Esophagus squamous epithelium (tissue), 5 donors: ENCODE measurements around the gene ZNF652. TPM values are rescaled to one million over a fixed set of nuclear protein-coding genes. Genes with fewer than 3 reads are reported as not detected.

Experiments used
- DNase-seq: peaks from one replicate; lab custom pipeline; 2025; lab: John Stamatoyannopoulos, UW
- H3K27ac ChIP-seq, 4 donors: fragments of 200-600 bp; sonication (generic); one replicate each; pipeline ENCODE4 v1.5.1; 2016 to 2019; ENCODE audit warnings: mild to moderate bottlenecking in 1 of 4
- H3K27me3 ChIP-seq, 4 donors: fragments of 200-600 bp; sonication (generic); 1 replicate in 3 of 4; 2 replicates in 1 of 4; pipeline versions ENCODE4 v1.5.1 to v1.6.0; 2017 to 2021; ENCODE audit warnings: antibody characterized with exemption in 1 of 4
- H3K36me3 ChIP-seq, 3 donors: fragments of 200-600 bp; sonication (generic); one replicate each; pipeline ENCODE4 v1.5.1; 2016 to 2019
- H3K4me1 ChIP-seq, 3 donors: fragments of 200-600 bp; sonication (generic); one replicate each; pipeline ENCODE4 v1.5.1; 2017 to 2019
- H3K4me3 ChIP-seq, 4 donors: fragments of 200-600 bp; sonication (generic); 1 replicate in 3 of 4; 2 replicates in 1 of 4; pipeline ENCODE4 v1.5.1; 2016 to 2019; ENCODE audit warnings: mild to moderate bottlenecking in 2 of 4, moderate library complexity in 1 of 4
- H3K9me3 ChIP-seq, 3 donors: fragments of 200-600 bp; sonication (generic); one replicate each; pipeline ENCODE4 v1.5.1; 2016 to 2019
- CTCF ChIP-seq, 6 experiments: fragments of 450-650 bp in 4 of 6; fragments of 200-600 bp in 2 of 6; sonication (generic) in 2 of 6; IDR thresholded peaks; one replicate each; pipeline ENCODE4 v1.5.1; 2016 to 2019; ENCODE audit warnings: antibody characterized with exemption in 6 of 6, mild to moderate bottlenecking in 4 of 6, moderate library complexity in 4 of 6
- POLR2A ChIP-seq, 4 donors: fragments of 450-650 bp; IDR thresholded peaks; one replicate each; pipeline ENCODE4 v1.6.1; 2017; ENCODE audit warnings: antibody characterized with exemption in 4 of 4, mild to moderate bottlenecking in 4 of 4, moderate library complexity in 3 of 4
- WGBS, 2 donors: methylation state at CpG; one replicate each; pipeline ENCODE4 v1.1.5; 2018; 5-methylcytosine and 5-hydroxymethylcytosine counted together
- intact Hi-C: fragments of 100-400 bp; cut with DNase I; formaldehyde crosslinking; loops from one replicate; pipeline ENCODE4 v1.15.0; 2022
- total RNA-seq, 4 donors: library from RNA; depleted of rRNA; stranded (reverse); fragments of >200 nt; gene quantifications; one replicate each; pipeline ENCODE4 v1.1.0, GENCODE V29; 2016
- donor health status: DM: yes; HTN: yes; CAD: no.

Gene ZNF652
- 10 to 100 TPM; 14.0 to 32.6 (median 20.9) TPM for total RNA-seq

DNA sequence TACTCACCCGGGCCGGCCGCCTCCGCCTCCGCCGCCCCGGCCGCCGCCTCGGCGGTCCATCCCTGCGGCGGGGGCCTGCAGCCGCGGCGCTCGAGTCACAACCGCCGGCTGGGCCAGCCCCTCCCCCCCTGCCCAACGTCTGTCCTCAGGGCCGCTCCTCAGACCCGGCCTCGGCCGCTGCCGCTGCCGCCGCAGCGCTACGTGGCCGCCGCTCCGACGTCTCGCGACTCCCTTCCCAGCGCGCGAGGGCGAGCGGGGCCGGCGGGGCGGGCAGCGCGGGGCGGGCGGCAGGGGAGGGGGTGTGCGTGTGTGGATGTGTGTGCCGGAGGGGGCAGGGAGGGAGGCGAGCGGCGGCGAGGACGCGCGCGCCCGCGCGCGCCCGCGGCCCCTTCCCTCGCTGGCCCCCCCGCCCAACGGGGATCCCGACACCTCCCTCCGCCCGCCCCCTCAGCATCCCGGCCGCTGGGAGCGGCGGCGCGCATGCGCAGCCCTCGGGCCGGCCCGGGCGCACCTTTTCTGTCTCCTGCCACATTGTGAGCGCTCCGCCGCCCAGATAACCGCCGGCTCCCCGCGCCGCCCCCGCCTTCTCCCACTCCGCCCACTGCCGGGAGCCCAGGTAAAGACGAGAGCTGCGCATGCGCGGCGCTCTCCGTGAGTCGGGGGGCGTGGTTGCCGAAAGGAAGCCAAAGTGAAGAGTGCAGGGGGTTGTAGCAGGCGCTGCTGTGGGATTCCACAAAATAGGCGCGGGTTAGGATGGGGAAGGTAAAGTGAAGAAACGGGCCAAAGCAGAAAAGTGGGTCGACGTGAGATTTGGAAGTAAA lies at the start of gene ZNF652:
Gene ZNF652 (minus strand): TSS at position 349 of the 821 bp plus-strand sequence. CDS start 44,525 bp downstream, outside the sequence.
- H3K27me3 ChIP-seq: no peaks in the 10 kb centered on the region
- H3K4me3 ChIP-seq: peak within 1 kb of the TSS; percentile 73 to 96 (median 90)
- intact Hi-C loops: no loop called here
- 0 to 2% methylated on average over 6 to 7 of the region's 106 CpGs for WGBS, 2 donors
- peak within 1 kb of the TSS; percentile 92 to 97 (median 95) for H3K27ac ChIP-seq
- no peaks in the 10 kb centered on the region for H3K9me3 ChIP-seq
- DNase-seq: peak; percentile 68
- peaks cover 17 to 50% (median 24%) of the 10 kb centered on the region in 3 donors for H3K4me1 ChIP-seq
- TF ChIP-seq CTCF (IDR thresholded peaks at IDR 0.05) (no peak), POLR2A (IDR thresholded peaks at IDR 0.05) (peak in 2 of 4 donors; percentile 22 to 30)
- no peaks in the 10 kb centered on the region for H3K36me3 ChIP-seq

DNA sequence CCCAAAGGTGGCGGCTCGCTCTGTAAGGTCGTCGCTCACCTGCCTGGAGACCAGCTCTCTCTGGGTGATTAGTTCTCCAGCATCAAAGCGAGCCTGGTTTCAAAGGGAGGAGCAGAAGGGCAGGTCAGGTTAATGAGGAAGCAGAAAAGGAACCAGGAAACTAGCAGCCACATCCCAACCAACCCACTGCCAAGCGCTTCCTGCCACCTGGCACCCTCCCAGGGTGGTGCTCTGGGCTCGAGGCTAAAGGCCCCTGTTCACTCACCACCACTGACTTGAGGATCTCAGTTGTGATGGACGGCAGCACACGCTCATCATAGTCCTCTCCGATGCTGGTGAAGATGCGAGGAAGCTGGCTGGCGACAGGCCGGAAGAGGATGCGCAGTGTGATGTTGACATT lies 47.0 kb upstream of the ZNF652 start:
- intact Hi-C loops: no loop called here

DNA sequence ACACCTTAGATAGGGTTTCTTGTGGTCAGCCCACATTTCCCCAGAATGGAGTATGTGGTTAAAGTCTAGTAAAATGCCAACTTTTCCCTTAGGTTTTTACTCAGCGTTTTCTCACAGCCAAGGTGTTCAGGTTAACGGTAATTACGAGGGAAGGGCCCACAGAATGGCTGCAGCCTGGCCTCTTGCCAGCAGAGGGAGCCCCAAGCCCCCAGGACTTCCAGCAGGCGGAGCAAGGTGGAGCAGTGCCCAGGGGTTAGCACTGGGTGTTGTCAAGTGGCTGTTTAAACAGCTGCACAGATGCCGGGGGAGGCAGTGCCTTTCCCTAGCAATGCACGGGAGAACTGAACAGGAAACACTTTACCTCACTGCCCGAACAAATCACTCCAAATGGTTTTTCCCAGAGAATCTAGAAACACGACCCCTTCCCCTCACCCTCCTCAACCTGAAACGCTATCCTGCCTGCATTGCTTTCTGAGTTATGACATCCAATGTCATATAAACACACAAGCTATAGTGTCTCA lies 46.0 kb upstream of the ZNF652 start:
- H3K27ac ChIP-seq: peak overlapping the region in 1 of 4 donors; percentile 25
- TF ChIP-seq CTCF (IDR thresholded peaks at IDR 0.05) (peak; percentile 46 to 84 (median 70)), POLR2A (IDR thresholded peaks at IDR 0.05) (no peak)
- H3K27me3 ChIP-seq: no peaks in the 10 kb centered on the region
- H3K9me3 ChIP-seq: no peaks in the 10 kb centered on the region
- DNase-seq: no peak
- peaks cover 0 to 16% (median 5%) of the 10 kb centered on the region in 3 donors for H3K4me1 ChIP-seq
- intact Hi-C loops: no loop called here
- peaks cover 33 to 100% (median 62%) of the 10 kb centered on the region in 3 donors for H3K36me3 ChIP-seq
- 16 to 28% methylated on average over 7 to 9 of the region's 9 CpGs for WGBS, 2 donors
- H3K4me3 ChIP-seq: no peak overlapping the region

More for the DNA sequence above, 47.0 kb upstream of the ZNF652 start:
- H3K27ac ChIP-seq: no peak overlapping the region
- DNase-seq: no peak
- 80 to 87% methylated on average over 9 to 14 of the region's 14 CpGs for WGBS, 2 donors
- no peaks in the 10 kb centered on the region for H3K9me3 ChIP-seq
- no peak for TF ChIP-seq CTCF (IDR thresholded peaks at IDR 0.05)
- no peak for TF ChIP-seq POLR2A (IDR thresholded peaks at IDR 0.05)
- H3K4me3 ChIP-seq: no peak overlapping the region
- peaks cover 33 to 91% (median 62%) of the 10 kb centered on the region in 3 donors for H3K36me3 ChIP-seq
- H3K4me1 ChIP-seq: peaks cover 0 to 27% (median 11%) of the 10 kb centered on the region in 3 donors
- H3K27me3 ChIP-seq: no peaks in the 10 kb centered on the region

GRCh38 chr17:49407086-49407485 lies 45.0 kb upstream of the ZNF652 start:
- peaks cover 0 to 15% (median 5%) of the 10 kb centered on the region in 3 donors for H3K4me1 ChIP-seq
- peaks cover 33 to 100% (median 56%) of the 10 kb centered on the region in 3 donors for H3K36me3 ChIP-seq
- H3K27me3 ChIP-seq: no peaks in the 10 kb centered on the region
- intact Hi-C loops: no loop called here
- no peak overlapping the region for H3K4me3 ChIP-seq
- H3K27ac ChIP-seq: no peak overlapping the region
- DNase-seq: no peak
- WGBS, 2 donors: 92% methylated on average over 6 to 8 of the region's 9 CpGs
- H3K9me3 ChIP-seq: no peaks in the 10 kb centered on the region
- TF ChIP-seq POLR2A (IDR thresholded peaks at IDR 0.05) (no peak), CTCF (IDR thresholded peaks at IDR 0.05) (no peak)
